NB4 (cell line): ENCODE measurements around the gene NETO2.
"Not testable (repeated sequence)": the region's sequence is repeated elsewhere in the genome, so short reads cannot be mapped to it uniquely, and the experiment has no call there.

Source experiments
- DNase-seq: peaks from one replicate; pipeline ENCODE4 v3.0.0; 2010; ENCODE audit warnings: low read depth
- H3K4me3 ChIP-seq: one replicate; pipeline ENCODE4 v1.5.1; 2011; ENCODE audit warnings: mild to moderate bottlenecking, low read depth, low read length, moderate library complexity
- MYC ChIP-seq: IDR thresholded peaks from 2 replicates; pipeline ENCODE4 v1.6.1; 2011; ENCODE audit warnings: low read depth, low read length
- POLR2A ChIP-seq: IDR thresholded peaks from 2 replicates; pipeline ENCODE4 v1.6.1; 2011; ENCODE audit warnings: mild to moderate bottlenecking; ENCODE audit not compliant: insufficient read length; ENCODE audit errors: extremely low read depth
- TF ChIP-seq, protein P1 (sequence below): IDR thresholded peaks from 2 replicates; pipeline ENCODE4 v1.6.1; 2011; ENCODE audit warnings: low read depth, low read length
- TF ChIP-seq, protein P2 (sequence below): IDR thresholded peaks from one replicate; pipeline ENCODE4 v1.5.1; 2012; ENCODE audit warnings: low read depth, low read length

The NETO2 gene, protein sequence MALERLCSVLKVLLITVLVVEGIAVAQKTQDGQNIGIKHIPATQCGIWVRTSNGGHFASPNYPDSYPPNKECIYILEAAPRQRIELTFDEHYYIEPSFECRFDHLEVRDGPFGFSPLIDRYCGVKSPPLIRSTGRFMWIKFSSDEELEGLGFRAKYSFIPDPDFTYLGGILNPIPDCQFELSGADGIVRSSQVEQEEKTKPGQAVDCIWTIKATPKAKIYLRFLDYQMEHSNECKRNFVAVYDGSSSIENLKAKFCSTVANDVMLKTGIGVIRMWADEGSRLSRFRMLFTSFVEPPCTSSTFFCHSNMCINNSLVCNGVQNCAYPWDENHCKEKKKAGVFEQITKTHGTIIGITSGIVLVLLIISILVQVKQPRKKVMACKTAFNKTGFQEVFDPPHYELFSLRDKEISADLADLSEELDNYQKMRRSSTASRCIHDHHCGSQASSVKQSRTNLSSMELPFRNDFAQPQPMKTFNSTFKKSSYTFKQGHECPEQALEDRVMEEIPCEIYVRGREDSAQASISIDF

DNA sequence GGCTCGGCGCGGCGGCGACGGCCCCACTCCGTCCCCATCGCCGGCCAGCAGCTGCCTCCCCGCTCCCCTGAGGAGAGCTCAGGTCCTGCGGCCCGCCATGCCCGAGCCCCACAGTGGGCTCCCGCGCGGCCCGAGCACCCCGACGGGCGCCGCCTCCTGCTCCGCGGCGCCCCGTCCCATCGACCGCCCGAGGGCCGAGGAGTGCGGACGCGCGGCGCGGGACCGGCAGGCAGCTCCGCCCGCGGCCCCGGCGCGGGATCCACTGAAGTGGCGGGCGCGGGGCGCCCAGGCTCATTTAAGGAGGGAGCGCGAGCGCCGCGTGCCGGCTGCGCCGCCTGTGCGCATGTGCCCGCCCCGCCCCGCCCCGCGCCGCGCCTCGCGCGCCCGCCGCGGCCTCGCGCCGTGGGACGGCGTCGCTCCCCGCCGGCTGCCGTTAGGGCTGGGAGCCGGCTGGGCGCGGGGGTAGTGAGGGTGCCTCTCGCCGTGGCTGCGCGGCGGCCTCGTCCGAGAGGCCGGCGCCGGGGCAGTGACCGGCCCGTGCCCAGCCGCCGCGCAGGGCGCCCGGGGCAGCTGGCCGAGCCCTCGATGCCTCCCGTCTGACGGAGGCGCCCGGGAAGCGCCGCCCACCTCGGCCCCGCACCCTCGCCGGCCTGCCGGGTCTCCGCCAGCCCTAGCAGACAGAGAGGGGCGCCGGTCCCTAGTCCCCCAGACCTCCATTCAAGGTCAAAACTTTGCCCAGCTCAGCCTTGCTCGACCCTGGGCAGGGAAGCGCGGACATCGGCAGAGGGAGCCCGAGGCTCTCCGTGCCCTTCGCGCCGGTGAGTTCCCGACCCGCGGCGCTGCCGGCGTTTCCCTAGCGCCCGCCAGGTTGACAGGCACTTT is at the start of gene NETO2:
Gene NETO2 (minus strand): TSS at position 269 of the 882 bp plus-strand sequence. CDS start 333 bp downstream, outside the sequence.
- TF ChIP-seq, protein P1, sequence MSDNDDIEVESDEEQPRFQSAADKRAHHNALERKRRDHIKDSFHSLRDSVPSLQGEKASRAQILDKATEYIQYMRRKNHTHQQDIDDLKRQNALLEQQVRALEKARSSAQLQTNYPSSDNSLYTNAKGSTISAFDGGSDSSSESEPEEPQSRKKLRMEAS = 0 out of 2 replicates have a peak, but pooled peaks have one; percentile 24
- TF ChIP-seq, protein P2, sequence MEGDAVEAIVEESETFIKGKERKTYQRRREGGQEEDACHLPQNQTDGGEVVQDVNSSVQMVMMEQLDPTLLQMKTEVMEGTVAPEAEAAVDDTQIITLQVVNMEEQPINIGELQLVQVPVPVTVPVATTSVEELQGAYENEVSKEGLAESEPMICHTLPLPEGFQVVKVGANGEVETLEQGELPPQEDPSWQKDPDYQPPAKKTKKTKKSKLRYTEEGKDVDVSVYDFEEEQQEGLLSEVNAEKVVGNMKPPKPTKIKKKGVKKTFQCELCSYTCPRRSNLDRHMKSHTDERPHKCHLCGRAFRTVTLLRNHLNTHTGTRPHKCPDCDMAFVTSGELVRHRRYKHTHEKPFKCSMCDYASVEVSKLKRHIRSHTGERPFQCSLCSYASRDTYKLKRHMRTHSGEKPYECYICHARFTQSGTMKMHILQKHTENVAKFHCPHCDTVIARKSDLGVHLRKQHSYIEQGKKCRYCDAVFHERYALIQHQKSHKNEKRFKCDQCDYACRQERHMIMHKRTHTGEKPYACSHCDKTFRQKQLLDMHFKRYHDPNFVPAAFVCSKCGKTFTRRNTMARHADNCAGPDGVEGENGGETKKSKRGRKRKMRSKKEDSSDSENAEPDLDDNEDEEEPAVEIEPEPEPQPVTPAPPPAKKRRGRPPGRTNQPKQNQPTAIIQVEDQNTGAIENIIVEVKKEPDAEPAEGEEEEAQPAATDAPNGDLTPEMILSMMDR = peak; percentile 55
- TF ChIP-seq POLR2A (peak; percentile 23), MYC (no peak)
- peak; percentile 79 for DNase-seq
- peak within 1 kb of the TSS; percentile 66 for H3K4me3 ChIP-seq

DNA sequence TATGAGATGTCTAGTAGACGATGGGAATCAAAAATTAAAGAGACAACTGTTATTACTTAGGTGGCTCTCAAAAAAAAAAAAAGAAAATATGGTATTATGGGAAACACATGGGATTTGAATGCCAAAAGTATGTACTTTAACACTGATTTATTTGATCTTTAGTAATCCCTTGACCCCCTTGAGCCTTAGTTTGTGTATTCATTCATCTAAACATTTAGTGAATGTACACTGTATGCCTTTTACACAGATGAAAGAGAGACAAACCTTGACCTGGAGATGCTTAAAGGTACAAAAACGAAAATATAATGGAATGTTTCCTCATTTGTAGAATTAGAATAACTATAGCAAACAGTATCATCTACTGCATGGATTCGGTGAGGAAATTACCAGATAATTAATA is 38.6 kb upstream of the NETO2 start:
- no peak for TF ChIP-seq POLR2A
- TF ChIP-seq, protein P2 = no peak
- no peak for TF ChIP-seq MYC
- TF ChIP-seq, protein P1 = no peak
- DNase-seq = no peak
- H3K4me3 ChIP-seq = no peak overlapping the region

DNA sequence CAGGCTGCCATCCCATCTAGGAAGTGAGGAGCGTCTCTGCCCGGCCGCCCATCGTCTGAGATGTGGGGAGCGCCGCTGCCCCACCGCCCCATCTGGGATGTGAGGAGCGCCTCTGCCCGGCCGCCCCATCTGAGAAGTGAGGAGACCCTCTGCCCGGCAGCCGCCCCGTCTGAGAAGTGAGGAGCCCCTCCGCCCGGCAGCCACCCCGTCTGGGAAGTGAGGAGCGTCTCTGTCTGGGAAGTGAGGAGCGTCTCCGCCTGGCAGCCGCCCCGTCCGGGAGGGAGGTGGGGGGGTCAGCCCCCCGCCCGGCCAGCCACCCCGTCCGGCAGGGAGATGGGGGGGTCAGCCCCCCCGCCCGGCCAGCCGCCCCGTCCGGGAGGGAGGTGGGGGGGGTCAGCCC is 37.3 kb upstream of the NETO2 start:
- not testable (repeated sequence) for H3K4me3 ChIP-seq

DNA sequence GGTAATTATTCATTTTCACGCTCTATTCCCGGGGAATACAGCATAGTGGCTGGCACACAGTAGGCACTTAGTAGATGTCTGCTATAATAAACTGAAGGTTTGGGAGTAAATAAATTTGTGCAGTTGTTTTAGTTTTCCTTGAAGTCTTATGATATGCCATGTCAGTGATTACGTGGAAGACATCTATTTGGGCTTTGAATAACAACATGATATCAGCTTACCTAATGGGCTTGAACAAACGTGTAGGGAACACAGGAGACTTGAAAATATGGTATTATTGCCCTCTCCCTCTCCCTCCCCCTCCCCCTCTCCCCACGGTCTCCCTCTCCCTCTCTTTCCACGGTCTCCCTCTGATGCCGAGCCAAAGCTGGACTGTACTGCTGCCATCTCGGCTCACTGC is 36.3 kb upstream of the NETO2 start:
- DNase-seq = no peak
- TF ChIP-seq POLR2A = no peak
- TF ChIP-seq MYC = no peak
- TF ChIP-seq, protein P1 = no peak
- TF ChIP-seq, protein P2 = no peak

More for the DNA sequence above, 37.3 kb upstream of the NETO2 start:
- DNase-seq = not testable (repeated sequence)

DNA sequence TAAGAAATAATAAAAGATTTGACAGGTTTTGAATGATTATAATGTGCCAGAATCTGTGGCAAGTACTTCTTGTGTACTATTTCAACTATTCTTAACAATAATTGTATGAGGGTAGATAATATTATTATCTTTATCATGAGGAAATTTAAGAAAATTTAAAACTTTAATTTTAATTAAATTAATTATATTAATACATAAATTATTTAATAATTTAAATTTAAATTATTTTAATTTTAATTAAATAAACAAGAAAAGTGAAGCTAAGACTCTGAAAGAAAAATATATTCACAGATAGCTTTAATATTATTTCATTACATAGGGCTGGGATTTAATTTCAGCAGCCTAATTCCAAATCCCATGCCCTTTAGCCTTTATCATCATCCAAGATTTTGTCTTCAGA is 31.4 kb upstream of the NETO2 start:
- TF ChIP-seq MYC (no peak), POLR2A (no peak)
- TF ChIP-seq, protein P2 = no peak
- TF ChIP-seq, protein P1 = no peak
- no peak overlapping the region for H3K4me3 ChIP-seq
- no peak for DNase-seq

More for the DNA sequence above, 36.3 kb upstream of the NETO2 start:
- H3K4me3 ChIP-seq = no peak overlapping the region
